ENCODE measurements around the gene ODAD2. TPM values are rescaled to one million over a fixed set of nuclear protein-coding genes. Genes with fewer than 3 reads are reported as not detected.
"Not testable (repeated sequence)": the region's sequence is repeated elsewhere in the genome, so short reads cannot be mapped to it uniquely, and the experiment has no call there.

The ODAD2 gene
- polyA plus RNA-seq, 1 donor from 2014 or later, result not detected

DNA sequence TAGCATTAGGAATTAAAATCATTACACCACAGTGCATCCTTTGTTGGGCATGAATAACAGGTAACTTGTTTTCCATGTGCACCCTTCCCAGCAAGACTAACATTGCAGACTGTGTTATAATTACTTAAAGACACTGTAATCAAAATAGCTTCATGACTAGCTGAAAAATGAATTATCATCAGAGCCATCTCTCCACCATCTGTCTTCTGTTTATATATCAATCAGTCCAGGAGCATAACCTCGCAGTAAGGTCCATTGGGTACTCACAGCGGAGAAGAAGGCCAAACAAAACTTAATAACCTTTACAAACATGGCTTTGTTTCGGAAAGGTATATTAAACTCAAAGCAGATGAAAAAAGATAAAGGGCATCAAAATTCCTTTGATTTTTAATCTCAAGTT lies 90.6 kb downstream of the ODAD2 start:
- Histone ChIP-seq H2AFZ (ENCODE audit: low read depth, low read length) (no peak overlapping the region), H3K4me3 (ENCODE audit: low read length) (no peak overlapping the region), H3K36me3 (ENCODE audit: insufficient read depth, low read length) (no peaks in the 10 kb centered on the region), H3K27ac (ENCODE audit: low read length) (no peak overlapping the region), H3K4me2 (ENCODE audit: low read length) (no peak overlapping the region), H3F3A (ENCODE audit: insufficient read depth, low read length, poor library complexity, severe bottlenecking) (no peaks in the 10 kb centered on the region), H4K20me1 (ENCODE audit: insufficient read depth) (no peaks in the 10 kb centered on the region), H3K9ac (ENCODE audit: low read length) (no peak overlapping the region), H3K27me3 (ENCODE audit: insufficient read depth, low read depth, low read length) (no peaks in the 10 kb centered on the region), H3K9me3 (ENCODE audit: low read length) (no peaks in the 10 kb centered on the region), H3K79me2 (replicated peaks; ENCODE audit: insufficient read depth, low read length) (no peaks in the 10 kb centered on the region), H3K9me2 (ENCODE audit: insufficient read depth, low read length) (no peaks in the 10 kb centered on the region)
- TF ChIP-seq, protein P1, sequence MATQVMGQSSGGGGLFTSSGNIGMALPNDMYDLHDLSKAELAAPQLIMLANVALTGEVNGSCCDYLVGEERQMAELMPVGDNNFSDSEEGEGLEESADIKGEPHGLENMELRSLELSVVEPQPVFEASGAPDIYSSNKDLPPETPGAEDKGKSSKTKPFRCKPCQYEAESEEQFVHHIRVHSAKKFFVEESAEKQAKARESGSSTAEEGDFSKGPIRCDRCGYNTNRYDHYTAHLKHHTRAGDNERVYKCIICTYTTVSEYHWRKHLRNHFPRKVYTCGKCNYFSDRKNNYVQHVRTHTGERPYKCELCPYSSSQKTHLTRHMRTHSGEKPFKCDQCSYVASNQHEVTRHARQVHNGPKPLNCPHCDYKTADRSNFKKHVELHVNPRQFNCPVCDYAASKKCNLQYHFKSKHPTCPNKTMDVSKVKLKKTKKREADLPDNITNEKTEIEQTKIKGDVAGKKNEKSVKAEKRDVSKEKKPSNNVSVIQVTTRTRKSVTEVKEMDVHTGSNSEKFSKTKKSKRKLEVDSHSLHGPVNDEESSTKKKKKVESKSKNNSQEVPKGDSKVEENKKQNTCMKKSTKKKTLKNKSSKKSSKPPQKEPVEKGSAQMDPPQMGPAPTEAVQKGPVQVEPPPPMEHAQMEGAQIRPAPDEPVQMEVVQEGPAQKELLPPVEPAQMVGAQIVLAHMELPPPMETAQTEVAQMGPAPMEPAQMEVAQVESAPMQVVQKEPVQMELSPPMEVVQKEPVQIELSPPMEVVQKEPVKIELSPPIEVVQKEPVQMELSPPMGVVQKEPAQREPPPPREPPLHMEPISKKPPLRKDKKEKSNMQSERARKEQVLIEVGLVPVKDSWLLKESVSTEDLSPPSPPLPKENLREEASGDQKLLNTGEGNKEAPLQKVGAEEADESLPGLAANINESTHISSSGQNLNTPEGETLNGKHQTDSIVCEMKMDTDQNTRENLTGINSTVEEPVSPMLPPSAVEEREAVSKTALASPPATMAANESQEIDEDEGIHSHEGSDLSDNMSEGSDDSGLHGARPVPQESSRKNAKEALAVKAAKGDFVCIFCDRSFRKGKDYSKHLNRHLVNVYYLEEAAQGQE (IDR thresholded peaks at IDR 0.05; ENCODE audit: borderline replicate concordance), result no peak
- TF ChIP-seq POLR2AphosphoS5 (IDR thresholded peaks at IDR 0.05) (no peak), EZH2 (IDR thresholded peaks at IDR 0.05; ENCODE audit: borderline replicate concordance, insufficient read depth, low read length, poor library complexity, severe bottlenecking) (no peak), SMC3 (conservative IDR thresholded peaks at IDR 0.05; ENCODE audit: poor library complexity) (no peak), TAF1 (IDR thresholded peaks at IDR 0.05; ENCODE audit: low read depth) (no peak), EP300 (conservative IDR thresholded peaks at IDR 0.05; ENCODE audit: poor library complexity, severe bottlenecking) (no peak), RAD21 (conservative IDR thresholded peaks at IDR 0.05) (no peak), MXI1 (conservative IDR thresholded peaks at IDR 0.05; ENCODE audit: poor library complexity, severe bottlenecking) (no peak)
- TF ChIP-seq, protein P2, sequence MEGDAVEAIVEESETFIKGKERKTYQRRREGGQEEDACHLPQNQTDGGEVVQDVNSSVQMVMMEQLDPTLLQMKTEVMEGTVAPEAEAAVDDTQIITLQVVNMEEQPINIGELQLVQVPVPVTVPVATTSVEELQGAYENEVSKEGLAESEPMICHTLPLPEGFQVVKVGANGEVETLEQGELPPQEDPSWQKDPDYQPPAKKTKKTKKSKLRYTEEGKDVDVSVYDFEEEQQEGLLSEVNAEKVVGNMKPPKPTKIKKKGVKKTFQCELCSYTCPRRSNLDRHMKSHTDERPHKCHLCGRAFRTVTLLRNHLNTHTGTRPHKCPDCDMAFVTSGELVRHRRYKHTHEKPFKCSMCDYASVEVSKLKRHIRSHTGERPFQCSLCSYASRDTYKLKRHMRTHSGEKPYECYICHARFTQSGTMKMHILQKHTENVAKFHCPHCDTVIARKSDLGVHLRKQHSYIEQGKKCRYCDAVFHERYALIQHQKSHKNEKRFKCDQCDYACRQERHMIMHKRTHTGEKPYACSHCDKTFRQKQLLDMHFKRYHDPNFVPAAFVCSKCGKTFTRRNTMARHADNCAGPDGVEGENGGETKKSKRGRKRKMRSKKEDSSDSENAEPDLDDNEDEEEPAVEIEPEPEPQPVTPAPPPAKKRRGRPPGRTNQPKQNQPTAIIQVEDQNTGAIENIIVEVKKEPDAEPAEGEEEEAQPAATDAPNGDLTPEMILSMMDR (IDR thresholded peaks at IDR 0.05; ENCODE audit: poor library complexity, severe bottlenecking), result no peak

DNA sequence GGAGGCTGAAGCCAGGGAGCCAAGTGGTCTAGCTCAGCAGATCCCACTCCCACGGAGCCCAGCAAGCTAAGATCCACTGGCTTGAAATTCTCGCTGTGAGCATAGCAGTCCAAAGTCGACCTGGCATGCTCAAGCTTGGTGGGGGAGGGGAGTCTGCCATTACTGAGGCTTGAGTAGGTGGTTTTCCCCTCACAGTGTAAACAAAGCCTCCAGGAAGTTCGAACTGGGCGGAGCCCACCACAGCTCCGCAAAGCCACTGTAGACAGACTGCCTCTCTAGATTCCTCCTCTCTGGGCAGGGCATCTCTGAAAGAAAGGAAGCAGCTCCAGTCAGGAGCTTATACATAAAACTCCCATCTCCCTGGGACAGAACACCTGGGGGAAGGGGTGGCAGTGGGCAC lies 99.4 kb downstream of the ODAD2 start:
- H3K79me2 ChIP-seq (replicated peaks; ENCODE audit: insufficient read depth, low read length); H3K4me3 ChIP-seq (ENCODE audit: low read length); H3K4me2 ChIP-seq (ENCODE audit: low read length); H3K27ac ChIP-seq (ENCODE audit: low read length); H3K27me3 ChIP-seq (ENCODE audit: insufficient read depth, low read depth, low read length); H3F3A ChIP-seq (ENCODE audit: insufficient read depth, low read length, poor library complexity, severe bottlenecking); H3K9me2 ChIP-seq (ENCODE audit: insufficient read depth, low read length); H3K36me3 ChIP-seq (ENCODE audit: insufficient read depth, low read length); H3K9ac ChIP-seq (ENCODE audit: low read length); H2AFZ ChIP-seq (ENCODE audit: low read depth, low read length); H4K20me1 ChIP-seq (ENCODE audit: insufficient read depth); H3K9me3 ChIP-seq (ENCODE audit: low read length): not testable (repeated sequence)

DNA sequence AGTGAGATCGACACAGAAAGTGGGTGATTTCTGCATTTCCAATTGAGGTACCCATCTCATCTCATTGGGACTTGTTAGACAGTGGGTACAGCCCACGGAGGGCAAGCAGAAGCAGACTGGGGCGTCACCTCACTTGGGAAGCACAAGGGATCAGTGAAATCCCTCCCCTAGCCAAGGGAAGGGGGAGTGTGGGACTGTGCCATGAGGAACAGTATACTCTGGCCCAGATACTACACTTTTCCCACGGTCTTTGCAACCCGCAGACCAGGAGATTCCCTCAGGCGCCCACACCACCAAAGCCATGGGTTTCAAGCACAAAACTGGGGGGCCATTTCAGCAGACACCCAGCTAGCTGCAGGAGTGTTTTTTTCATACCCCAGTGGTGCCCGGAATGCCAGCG lies 99.8 kb downstream of the ODAD2 start:
- no peak overlapping the region for H2AFZ ChIP-seq (ENCODE audit: low read depth, low read length)

More for the DNA sequence above, 99.8 kb downstream of the ODAD2 start:
- Histone ChIP-seq H3K27me3 (ENCODE audit: insufficient read depth, low read depth, low read length) (no peaks in the 10 kb centered on the region), H3K4me2 (ENCODE audit: low read length) (no peak overlapping the region), H3K79me2 (replicated peaks; ENCODE audit: insufficient read depth, low read length) (no peaks in the 10 kb centered on the region), H3K9me3 (ENCODE audit: low read length) (no peaks in the 10 kb centered on the region), H3K9ac (ENCODE audit: low read length) (no peak overlapping the region), H3K27ac (ENCODE audit: low read length) (no peak overlapping the region), H3F3A (ENCODE audit: insufficient read depth, low read length, poor library complexity, severe bottlenecking) (no peaks in the 10 kb centered on the region), H4K20me1 (ENCODE audit: insufficient read depth) (no peaks in the 10 kb centered on the region), H3K9me2 (ENCODE audit: insufficient read depth, low read length) (no peaks in the 10 kb centered on the region), H3K36me3 (ENCODE audit: insufficient read depth, low read length) (no peaks in the 10 kb centered on the region), H3K4me3 (ENCODE audit: low read length) (no peak overlapping the region)
- no peak for TF ChIP-seq SMC3 (conservative IDR thresholded peaks at IDR 0.05; ENCODE audit: poor library complexity)
- no peak for TF ChIP-seq POLR2AphosphoS5 (IDR thresholded peaks at IDR 0.05)
- TF ChIP-seq EZH2 (IDR thresholded peaks at IDR 0.05; ENCODE audit: borderline replicate concordance, insufficient read depth, low read length, poor library complexity, severe bottlenecking), result no peak
- TF ChIP-seq, protein P1 (IDR thresholded peaks at IDR 0.05; ENCODE audit: borderline replicate concordance), result no peak
- no peak for TF ChIP-seq RAD21 (conservative IDR thresholded peaks at IDR 0.05)
- no peak for TF ChIP-seq TAF1 (IDR thresholded peaks at IDR 0.05; ENCODE audit: low read depth)
